BLaER1 treated with 17β-estradiol and CSF1 and Interleukin-3, amounts not matched to agents 10 nM and 100 nM (cell line): ENCODE measurements around the gene SEMA3G.

Experiments used
- H3K27ac ChIP-seq, 11 experiments: shearing (Covaris generic); formaldehyde crosslinking; 2 replicates each; pipeline ENCODE4 v1.8.1; 2022
- H3K27me3 ChIP-seq, 11 experiments: shearing (Covaris generic); formaldehyde crosslinking; 2 replicates each; pipeline ENCODE4 v1.8.1; 2022
- H3K36me3 ChIP-seq, 11 experiments: shearing (Covaris generic); formaldehyde crosslinking; 2 replicates each; pipeline ENCODE4 v1.8.1; 2022
- H3K4me1 ChIP-seq, 10 experiments: shearing (Covaris generic); formaldehyde crosslinking; 2 replicates each; pipeline ENCODE4 v1.8.1; 2022
- H3K4me2 ChIP-seq, 11 experiments: shearing (Covaris generic); formaldehyde crosslinking; 2 replicates each; pipeline ENCODE4 v1.8.1; 2022
- H3K4me3 ChIP-seq, 10 experiments: shearing (Covaris generic); formaldehyde crosslinking; 2 replicates each; pipeline ENCODE4 v1.8.1; 2022
- H3K9ac ChIP-seq, 11 experiments: shearing (Covaris generic); formaldehyde crosslinking; 2 replicates each; pipeline ENCODE4 v1.8.1; 2022
- H3K9me3 ChIP-seq, 11 experiments: shearing (Covaris generic); formaldehyde crosslinking; replicated peaks in 1 of 11; 2 replicates each; pipeline ENCODE4 v1.8.1; 2022
- H4K20me1 ChIP-seq, 11 experiments: shearing (Covaris generic); formaldehyde crosslinking; 2 replicates each; pipeline ENCODE4 v1.8.1; 2022
- Cebpa-rat ChIP-seq, 11 experiments: shearing (Covaris generic); IDR thresholded peaks; 2 replicates each; pipeline ENCODE4 v1.8.1; 2022

SEMA3G gene

GRCh38 chr3:52439426-52440248 is 5.3 kb downstream of the SEMA3G start:
- H3K4me1 ChIP-seq: peaks cover 55 to 89% (median 75%) of the 10 kb centered on the region in 10 experiments
- H3K9me3 ChIP-seq: no peaks in the 10 kb centered on the region
- no peak for TF ChIP-seq Cebpa-rat (IDR thresholded peaks at IDR 0.05)
- H3K27me3 ChIP-seq: peaks cover 6 to 65% (median 47%) of the 10 kb centered on the region in 11 experiments; a peak in 19 of 22 replicates
- peak overlapping the region in 1 of 11 experiments; percentile 18; a peak in 1 of 22 replicates for H3K9ac ChIP-seq
- peaks cover 0 to 50% (median 0%) of the 10 kb centered on the region in 11 experiments; a peak in 6 of 22 replicates for H3K36me3 ChIP-seq
- H3K27ac ChIP-seq: no peak overlapping the region
- H3K4me2 ChIP-seq: peak overlapping the region in 5 of 11 experiments; percentile 14 to 99 (median 93); a peak in 6 of 22 replicates
- H3K4me3 ChIP-seq: no peak overlapping the region
- H4K20me1 ChIP-seq: peaks cover 0 to 37% (median 20%) of the 10 kb centered on the region in 11 experiments; a peak in 13 of 22 replicates

GRCh38 chr3:52438579-52439425 is 6.1 kb downstream of the SEMA3G start:
- H3K36me3 ChIP-seq: peaks cover 0 to 50% (median 0%) of the 10 kb centered on the region in 11 experiments; a peak in 6 of 22 replicates
- H3K4me1 ChIP-seq: peaks cover 55 to 89% (median 75%) of the 10 kb centered on the region in 10 experiments
- TF ChIP-seq Cebpa-rat (IDR thresholded peaks at IDR 0.05): no peak
- H3K9me3 ChIP-seq: no peaks in the 10 kb centered on the region
- H3K27ac ChIP-seq: no peak overlapping the region
- no peak overlapping the region for H3K4me3 ChIP-seq
- peaks cover 0 to 29% (median 15%) of the 10 kb centered on the region in 11 experiments; a peak in 13 of 22 replicates for H4K20me1 ChIP-seq
- H3K4me2 ChIP-seq: peak overlapping the region in 8 of 11 experiments; percentile 1 to 99 (median 94); a peak in 10 of 22 replicates
- peak overlapping the region in 1 of 11 experiments; percentile 18; a peak in 2 of 22 replicates for H3K9ac ChIP-seq
- peaks cover 6 to 65% (median 48%) of the 10 kb centered on the region in 11 experiments; a peak in 19 of 22 replicates for H3K27me3 ChIP-seq

GRCh38 chr3:52438104-52438376 is 6.9 kb downstream of the SEMA3G start:
- H3K4me2 ChIP-seq: peak overlapping the region in 10 of 11 experiments; percentile 76 to 99 (median 94); a peak in 19 of 22 replicates
- TF ChIP-seq Cebpa-rat (IDR thresholded peaks at IDR 0.05): no peak
- no peak overlapping the region for H3K4me3 ChIP-seq
- H3K36me3 ChIP-seq: peaks cover 0 to 50% (median 0%) of the 10 kb centered on the region in 11 experiments; a peak in 6 of 22 replicates
- H3K4me1 ChIP-seq: peaks cover 53 to 89% (median 75%) of the 10 kb centered on the region in 10 experiments
- peak overlapping the region in 5 of 11 experiments; percentile 75 to 83 (median 77); a peak in 8 of 22 replicates for H3K27ac ChIP-seq
- no peaks in the 10 kb centered on the region for H3K9me3 ChIP-seq
- peaks cover 2 to 65% (median 42%) of the 10 kb centered on the region in 11 experiments; a peak in 19 of 22 replicates for H3K27me3 ChIP-seq
- peaks cover 0 to 21% (median 7%) of the 10 kb centered on the region in 11 experiments; a peak in 12 of 22 replicates for H4K20me1 ChIP-seq
- peak overlapping the region in 2 of 11 experiments; percentile 15 to 72; a peak in 4 of 22 replicates for H3K9ac ChIP-seq

GRCh38 chr3:52437326-52438103 is 7.4 kb downstream of the SEMA3G start:
- peaks cover 0 to 63% (median 36%) of the 10 kb centered on the region in 11 experiments; a peak in 18 of 22 replicates for H3K27me3 ChIP-seq
- peaks cover 48 to 89% (median 75%) of the 10 kb centered on the region in 10 experiments for H3K4me1 ChIP-seq
- no peak for TF ChIP-seq Cebpa-rat (IDR thresholded peaks at IDR 0.05)
- peak overlapping the region in 10 of 11 experiments; percentile 53 to 86 (median 77); a peak in 20 of 22 replicates for H3K27ac ChIP-seq
- peaks cover 0 to 50% (median 0%) of the 10 kb centered on the region in 11 experiments; a peak in 6 of 22 replicates for H3K36me3 ChIP-seq
- H3K4me3 ChIP-seq: peak overlapping the region in 5 of 10 experiments; percentile 7 to 42 (median 36); a peak in 9 of 20 replicates
- peak overlapping the region; percentile 76 to 99 (median 94) for H3K4me2 ChIP-seq
- H4K20me1 ChIP-seq: peaks cover 0 to 16% (median 2%) of the 10 kb centered on the region in 11 experiments; a peak in 9 of 22 replicates
- H3K9ac ChIP-seq: peak overlapping the region in 9 of 11 experiments; percentile 52 to 76 (median 62); a peak in 17 of 22 replicates
- H3K9me3 ChIP-seq: no peaks in the 10 kb centered on the region

- Histone ChIP-seq H4K20me1 (peaks cover 0 to 7% (median 0%) of the 10 kb centered on the region in 11 experiments; a peak in 3 of 22 replicates), H3K4me1 (peaks cover 53 to 90% (median 78%) of the 10 kb centered on the region in 10 experiments), H3K27me3 (peaks cover 0 to 63% (median 34%) of the 10 kb centered on the region in 11 experiments; a peak in 15 of 22 replicates), H3K9ac (peak overlapping the region in 10 of 11 experiments; percentile 37 to 76 (median 60); a peak in 19 of 22 replicates), H3K36me3 (peaks cover 0 to 50% (median 0%) of the 10 kb centered on the region in 11 experiments; a peak in 6 of 22 replicates), H3K4me2 (peak overlapping the region; percentile 76 to 99 (median 94)), H3K4me3 (peak overlapping the region in 6 of 10 experiments; percentile 7 to 42 (median 34); a peak in 8 of 20 replicates), H3K27ac (peak overlapping the region in 10 of 11 experiments; percentile 53 to 86 (median 77); a peak in 20 of 22 replicates), H3K9me3 (no peaks in the 10 kb centered on the region)
- peak in 9 of 11 experiments; percentile 28 to 85 (median 77); a peak in 15 of 22 replicates for TF ChIP-seq Cebpa-rat (IDR thresholded peaks at IDR 0.05)
Observed at GRCh38 chr3:52436500-52437149, 8.3 kb downstream of the SEMA3G start.

GRCh38 chr3:52435246-52436101 is 9.4 kb downstream of the SEMA3G start:
- peak overlapping the region in 8 of 11 experiments; percentile 45 to 76 (median 67); a peak in 14 of 22 replicates for H3K9ac ChIP-seq
- H4K20me1 ChIP-seq: no peaks in the 10 kb centered on the region; a peak in 1 of 22 replicates
- no peaks in the 10 kb centered on the region for H3K9me3 ChIP-seq
- peaks cover 53 to 91% (median 83%) of the 10 kb centered on the region in 10 experiments for H3K4me1 ChIP-seq
- H3K27me3 ChIP-seq: peaks cover 0 to 56% (median 27%) of the 10 kb centered on the region in 11 experiments; a peak in 14 of 22 replicates
- H3K36me3 ChIP-seq: peaks cover 0 to 40% (median 0%) of the 10 kb centered on the region in 11 experiments; a peak in 6 of 22 replicates
- no peak for TF ChIP-seq Cebpa-rat (IDR thresholded peaks at IDR 0.05)
- H3K4me3 ChIP-seq: peak overlapping the region in 6 of 10 experiments; percentile 7 to 40 (median 32); a peak in 9 of 20 replicates
- H3K4me2 ChIP-seq: peak overlapping the region; percentile 76 to 99 (median 94)
- H3K27ac ChIP-seq: peak overlapping the region in 10 of 11 experiments; percentile 60 to 86 (median 77); a peak in 20 of 22 replicates
